MM.1S (cell line): ENCODE measurements around the gene UXT.

Source experiments
- CTCF ChIP-seq: fragments of 300-600 bp; sonication (generic); IDR thresholded peaks from 2 replicates; pipeline ENCODE4 v1.5.1; 2016; ENCODE audit warnings: antibody characterized with exemption, low read length, mixed read lengths
- EZH2 ChIP-seq: fragments of 300-600 bp; sonication (generic); optimal IDR thresholded peaks from 2 replicates; pipeline ENCODE3; 2017; ENCODE audit warnings: low read depth, mild to moderate bottlenecking, antibody characterized with exemption, low read length, mixed read lengths
- EZH2phosphoT487 ChIP-seq: fragments of 300-600 bp; sonication (generic); IDR thresholded peaks from 2 replicates; pipeline ENCODE4 v1.6.1; 2018; ENCODE audit warnings: antibody characterized with exemption, low read length

GRCh38 chrX:47623540-47624027 is 35.4 kb downstream of the UXT start:
- TF ChIP-seq CTCF: no peak
- TF ChIP-seq EZH2phosphoT487: no peak
- no peak for TF ChIP-seq EZH2
